CD4-positive, alpha-beta T cell (primary cell): ENCODE measurements around the gene PRTFDC1. TPM values are rescaled to one million over a fixed set of nuclear protein-coding genes. Genes with fewer than 3 reads are reported as not detected.
"Not testable (repeated sequence)": the region's sequence is repeated elsewhere in the genome, so short reads cannot be mapped to it uniquely, and the experiment has no call there.

Experiments
- ATAC-seq: fragments of 200-7000 bp; cut with Tn5 transposase; one replicate; pipeline ENCODE4 v1.10.0; 2022; ENCODE audit warnings: mild to moderate bottlenecking; ENCODE audit not compliant: poor library complexity
- CTCF ChIA-PET: fragments of 350-600 bp; sonication (Branson Sonifier 250); formaldehyde crosslinking; loops from one replicate; lab custom pipeline; 2021; ENCODE audit warnings: antibody characterized with exemption, inconsistent platforms; lab: Charles Lee
- POLR2A ChIA-PET: fragments of 350-600 bp; sonication (Branson Sonifier 250); formaldehyde crosslinking; loops from one replicate; lab custom pipeline; 2021; ENCODE audit warnings: antibody characterized with exemption, inconsistent platforms; lab: Charles Lee
- DNase-seq, 14 experiments: peaks; one replicate each; pipeline ENCODE4 v3.0.0-alpha.2; 2013 to 2020; ENCODE audit warnings: mixed read lengths in 2 of 14
- H3K27ac ChIP-seq, 2 donors: one replicate each; pipeline versions ENCODE4 v1.5.1 to v1.7.0; 2013; ENCODE audit warnings: low read length in 2 of 2, low read depth in 1 of 2, mild to moderate bottlenecking in 1 of 2
- H3K27me3 ChIP-seq, 2 experiments: 1 replicate in 1 of 2; 2 replicates in 1 of 2; pipeline versions ENCODE4 v1.6.1 to v1.7.0; 2013; ENCODE audit warnings: low read length in 2 of 2, control low read depth in 1 of 2, mild to moderate bottlenecking in 1 of 2, moderate library complexity in 1 of 2; ENCODE audit not compliant: insufficient read depth in 2 of 2, control insufficient read depth in 1 of 2
- H3K36me3 ChIP-seq: one replicate; pipeline ENCODE4 v1.6.1; 2013; ENCODE audit warnings: low read length, control low read depth; ENCODE audit not compliant: insufficient read depth
- H3K4me1 ChIP-seq: one replicate; pipeline ENCODE4 v1.6.1; 2013; ENCODE audit warnings: low read length, control low read depth; ENCODE audit not compliant: insufficient read depth
- H3K4me3 ChIP-seq: one replicate; pipeline ENCODE4 v1.5.1; 2013; ENCODE audit warnings: mild to moderate bottlenecking, low read length, moderate library complexity
- H3K9me3 ChIP-seq, 2 experiments: 1 replicate in 1 of 2; 2 replicates in 1 of 2; pipeline versions ENCODE4 v1.6.1 to v1.7.0; 2013; ENCODE audit warnings: low read length in 2 of 2, mild to moderate bottlenecking in 2 of 2, control low read depth in 1 of 2, moderate library complexity in 1 of 2; ENCODE audit not compliant: control insufficient read depth in 1 of 2, insufficient read depth in 1 of 2
- H3K27ac Mint-ChIP-seq: one replicate; pipeline ENCODE4 v1.8.0; 2020; ENCODE audit warnings: mixed read lengths
- H3K27me3 Mint-ChIP-seq: one replicate; pipeline ENCODE4 v1.8.0; 2021; ENCODE audit warnings: mixed read lengths
- H3K36me3 Mint-ChIP-seq: one replicate; pipeline ENCODE4 v1.8.0; 2021; ENCODE audit warnings: low read depth, mixed read lengths
- H3K4me1 Mint-ChIP-seq: one replicate; pipeline ENCODE4 v1.8.0; 2021; ENCODE audit warnings: low read depth, mixed read lengths
- H3K4me3 Mint-ChIP-seq: one replicate; pipeline ENCODE4 v1.8.0; 2020; ENCODE audit warnings: mild to moderate bottlenecking, mixed read lengths
- H3K9me3 Mint-ChIP-seq: one replicate; pipeline ENCODE4 v1.8.0; 2020; ENCODE audit warnings: mixed read lengths
- CTCF ChIP-seq: fragments of 200-600 bp; IDR thresholded peaks from one replicate; pipeline ENCODE4 v1.8.0; 2022; ENCODE audit warnings: antibody characterized with exemption, mild to moderate bottlenecking
- intact Hi-C, 2 experiments: fragments of 100-400 bp; cut with DNase I in 1 of 2; cut with micrococcal nuclease in 1 of 2; formaldehyde crosslinking; loops; one replicate each; pipeline versions ENCODE4 v1.15.1 to v1.9.0; 2023 to 2025; cut with DNase I, micrococcal nuclease
- total RNA-seq, 174 experiments: library from RNA in 2 of 174; stranded (reverse) in 2 of 174; gene quantifications; one replicate each; pipeline ENCODE4 v1.2.3 and lab custom pipeline; 2021 to 2026

Gene PRTFDC1
- total RNA-seq, 2 experiments from 2014 or later = 0.52 to 0.67 TPM

DNA sequence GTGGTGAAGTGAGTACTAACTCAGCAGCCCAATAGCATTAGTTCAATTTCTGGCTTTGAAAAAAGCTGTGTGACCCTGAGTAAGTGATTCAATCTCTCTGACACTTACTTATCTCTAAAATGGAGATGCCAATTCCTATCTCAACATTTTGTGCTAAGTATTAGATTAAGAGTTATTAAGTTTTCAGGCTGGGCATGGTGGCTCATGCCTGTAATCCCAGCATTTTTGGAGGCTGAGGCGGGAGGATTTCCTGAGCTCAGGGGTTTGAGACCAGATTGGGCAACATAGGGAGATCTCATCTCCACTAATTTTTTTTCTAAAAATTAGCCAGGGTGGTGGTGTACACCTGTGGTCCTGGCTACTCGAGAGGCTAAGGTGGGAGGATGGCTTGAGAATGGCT is 109.5 kb downstream of the PRTFDC1 start:
- Histone ChIP-seq H3K36me3 (no peaks in the 10 kb centered on the region), H3K4me1 (no peaks in the 10 kb centered on the region), H3K27me3 (no peaks in the 10 kb centered on the region), H3K4me3 (no peak overlapping the region), H3K9me3 (no peaks in the 10 kb centered on the region), H3K27ac (no peak overlapping the region)
- H3K27me3 Mint-ChIP-seq = no peaks in the 10 kb centered on the region
- ChIA-PET POLR2A (no interaction called here), CTCF (no interaction called here)
- no peak for TF ChIP-seq CTCF
- H3K27ac Mint-ChIP-seq = no peak overlapping the region
- H3K4me1 Mint-ChIP-seq = no peaks in the 10 kb centered on the region
- no peak overlapping the region for H3K4me3 Mint-ChIP-seq
- no peaks in the 10 kb centered on the region for H3K36me3 Mint-ChIP-seq
- intact Hi-C loops = no loop called here
- DNase-seq = no peak
- ATAC-seq = no peak
- no peaks in the 10 kb centered on the region for H3K9me3 Mint-ChIP-seq

DNA sequence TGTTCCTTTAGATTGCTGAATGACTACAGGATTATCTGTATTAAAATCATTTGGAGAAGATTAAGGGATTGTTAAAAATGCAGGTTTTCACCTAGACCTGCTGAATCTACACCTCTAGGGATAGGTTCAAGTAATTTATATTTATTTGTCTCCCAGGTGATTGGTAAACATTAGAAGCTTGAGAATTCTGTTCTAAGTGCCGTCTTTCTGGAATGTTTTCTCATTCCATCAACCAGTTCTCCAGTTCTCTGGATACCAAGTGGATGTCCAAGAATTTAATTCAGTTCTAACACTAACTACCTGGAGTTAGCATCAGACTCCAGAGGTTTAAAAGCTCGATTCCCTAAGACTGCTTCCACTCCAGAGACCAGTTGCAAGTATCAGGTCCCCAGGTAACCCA is 110.9 kb downstream of the PRTFDC1 start:
- intact Hi-C loops = no loop called here
- no peak overlapping the region for H3K4me3 ChIP-seq
- ATAC-seq (no peak), DNase-seq (no peak)
- H3K27me3 Mint-ChIP-seq = no peaks in the 10 kb centered on the region
- no peak overlapping the region for H3K27ac Mint-ChIP-seq
- H3K9me3 Mint-ChIP-seq = peaks cover 5% of the 10 kb centered on the region
- no peaks in the 10 kb centered on the region for H3K27me3 ChIP-seq
- H3K36me3 ChIP-seq = no peaks in the 10 kb centered on the region
- no peaks in the 10 kb centered on the region for H3K4me1 ChIP-seq
- ChIA-PET CTCF (no interaction called here), POLR2A (no interaction called here)
- no peaks in the 10 kb centered on the region for H3K9me3 ChIP-seq
- H3K27ac ChIP-seq = no peak overlapping the region
- TF ChIP-seq CTCF = no peak
- no peaks in the 10 kb centered on the region for H3K36me3 Mint-ChIP-seq
- H3K4me1 Mint-ChIP-seq = no peaks in the 10 kb centered on the region
- H3K4me3 Mint-ChIP-seq = no peak overlapping the region

DNA sequence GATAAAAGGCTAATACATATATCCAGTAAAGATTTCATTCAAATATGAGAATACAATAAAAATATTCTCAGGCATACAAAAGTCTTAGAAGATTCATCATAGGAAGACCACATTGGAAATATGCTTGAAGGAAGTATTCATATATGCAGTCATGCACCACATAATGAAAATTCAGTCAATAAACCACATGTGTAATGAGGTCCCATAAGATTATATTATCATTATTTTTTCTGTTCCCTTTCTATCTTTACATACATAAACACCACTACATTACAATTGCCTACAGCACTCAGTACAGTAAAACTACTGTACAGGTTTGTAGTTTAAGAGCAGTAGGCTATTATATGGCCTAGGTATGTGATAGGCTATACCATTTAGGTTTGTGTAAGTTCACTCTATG is 111.6 kb downstream of the PRTFDC1 start:
- H3K27me3 Mint-ChIP-seq = no peaks in the 10 kb centered on the region
- no peak for TF ChIP-seq CTCF
- DNase-seq (no peak), ATAC-seq (no peak)
- no peaks in the 10 kb centered on the region for H3K4me1 Mint-ChIP-seq
- H3K27ac Mint-ChIP-seq = no peak overlapping the region
- Histone ChIP-seq H3K27ac (no peak overlapping the region), H3K36me3 (no peaks in the 10 kb centered on the region), H3K9me3 (no peaks in the 10 kb centered on the region), H3K27me3 (no peaks in the 10 kb centered on the region), H3K4me1 (no peaks in the 10 kb centered on the region), H3K4me3 (no peak overlapping the region)
- intact Hi-C loops = no loop called here
- H3K4me3 Mint-ChIP-seq = no peak overlapping the region
- CTCF ChIA-PET = interaction anchor here (0.5 kb wide), 1 partner anchor 30 kb away, joined by 3 read pairs; no protein-coding TSS in a partner anchor
- POLR2A ChIA-PET = no interaction called here
- H3K9me3 Mint-ChIP-seq = peaks cover 5% of the 10 kb centered on the region
- H3K36me3 Mint-ChIP-seq = no peaks in the 10 kb centered on the region

DNA sequence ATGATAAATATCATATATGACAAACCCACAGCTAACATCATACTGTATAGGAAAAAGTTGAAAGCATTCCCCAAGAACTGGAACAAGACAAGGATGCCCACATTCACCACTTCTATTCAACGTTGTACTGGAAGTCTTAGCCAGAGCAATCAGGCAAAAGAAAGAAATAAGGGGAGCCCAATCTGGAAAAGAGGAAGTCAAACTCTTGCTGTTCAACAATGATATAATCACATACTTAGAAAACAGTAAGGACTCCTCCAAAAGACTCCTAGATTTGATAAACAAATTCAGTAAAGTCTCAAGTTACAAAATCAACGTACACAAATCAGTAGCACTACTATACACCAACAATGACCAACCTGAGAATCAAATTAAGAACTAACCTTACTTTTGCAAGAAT is 114.6 kb downstream of the PRTFDC1 start:
- H3K4me3 Mint-ChIP-seq, H3K27me3 ChIP-seq, H3K9me3 Mint-ChIP-seq, H3K27me3 Mint-ChIP-seq, intact Hi-C loops, H3K9me3 ChIP-seq, H3K36me3 ChIP-seq, H3K4me1 ChIP-seq, H3K4me1 Mint-ChIP-seq, H3K27ac Mint-ChIP-seq, H3K27ac ChIP-seq, H3K36me3 Mint-ChIP-seq, DNase-seq, ATAC-seq, H3K4me3 ChIP-seq: not testable (repeated sequence)
- ChIA-PET CTCF (interaction anchor here (0.6 to 1.2 kb wide), 2 partner anchors 26 to 27 kb away, joined by 3 read pairs; no protein-coding TSS in a partner anchor), POLR2A (interaction anchor here (0.6 kb wide), 1 partner anchor 15 kb away, joined by 3 read pairs; no protein-coding TSS in a partner anchor)
